Esophagus squamous epithelium (tissue), 4 donors: ENCODE measurements around the gene BCL2A1.
"Not testable (repeated sequence)": the region's sequence is repeated elsewhere in the genome, so short reads cannot be mapped to it uniquely, and the experiment has no call there.

Experiments used
- POLR2A ChIP-seq, 4 donors: fragments of 450-650 bp; IDR thresholded peaks; one replicate each; pipeline ENCODE4 v1.6.1; 2017; ENCODE audit warnings: antibody characterized with exemption in 4 of 4, mild to moderate bottlenecking in 4 of 4, moderate library complexity in 3 of 4
- TF ChIP-seq, protein P1 (sequence below), 6 experiments: fragments of 450-650 bp in 4 of 6; fragments of 200-600 bp in 2 of 6; sonication (generic) in 2 of 6; IDR thresholded peaks; one replicate each; pipeline ENCODE4 v1.5.1; 2016 to 2019; ENCODE audit warnings: antibody characterized with exemption in 6 of 6, mild to moderate bottlenecking in 4 of 6, moderate library complexity in 4 of 6

- TF ChIP-seq, protein P1, sequence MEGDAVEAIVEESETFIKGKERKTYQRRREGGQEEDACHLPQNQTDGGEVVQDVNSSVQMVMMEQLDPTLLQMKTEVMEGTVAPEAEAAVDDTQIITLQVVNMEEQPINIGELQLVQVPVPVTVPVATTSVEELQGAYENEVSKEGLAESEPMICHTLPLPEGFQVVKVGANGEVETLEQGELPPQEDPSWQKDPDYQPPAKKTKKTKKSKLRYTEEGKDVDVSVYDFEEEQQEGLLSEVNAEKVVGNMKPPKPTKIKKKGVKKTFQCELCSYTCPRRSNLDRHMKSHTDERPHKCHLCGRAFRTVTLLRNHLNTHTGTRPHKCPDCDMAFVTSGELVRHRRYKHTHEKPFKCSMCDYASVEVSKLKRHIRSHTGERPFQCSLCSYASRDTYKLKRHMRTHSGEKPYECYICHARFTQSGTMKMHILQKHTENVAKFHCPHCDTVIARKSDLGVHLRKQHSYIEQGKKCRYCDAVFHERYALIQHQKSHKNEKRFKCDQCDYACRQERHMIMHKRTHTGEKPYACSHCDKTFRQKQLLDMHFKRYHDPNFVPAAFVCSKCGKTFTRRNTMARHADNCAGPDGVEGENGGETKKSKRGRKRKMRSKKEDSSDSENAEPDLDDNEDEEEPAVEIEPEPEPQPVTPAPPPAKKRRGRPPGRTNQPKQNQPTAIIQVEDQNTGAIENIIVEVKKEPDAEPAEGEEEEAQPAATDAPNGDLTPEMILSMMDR (IDR thresholded peaks at IDR 0.05): not testable (repeated sequence)
- TF ChIP-seq POLR2A (IDR thresholded peaks at IDR 0.05): not testable (repeated sequence)
These were observed 43.2 kb upstream of the BCL2A1 start for GRCh38 chr15:80014186-80014585.
